CD4-positive, alpha-beta T cell (primary cell): Measurements from ENCODE around the gene CD96. TPM values are rescaled to one million over a fixed set of nuclear protein-coding genes. Genes with fewer than 3 reads are reported as not detected.

Experiments
- ATAC-seq: fragments of 200-7000 bp; cut with Tn5 transposase; one replicate; pipeline ENCODE4 v1.10.0; 2022; ENCODE audit warnings: mild to moderate bottlenecking; ENCODE audit not compliant: poor library complexity
- CTCF ChIA-PET: fragments of 350-600 bp; sonication (Branson Sonifier 250); formaldehyde crosslinking; loops from one replicate; lab custom pipeline; 2021; ENCODE audit warnings: antibody characterized with exemption, inconsistent platforms; lab: Charles Lee
- POLR2A ChIA-PET: fragments of 350-600 bp; sonication (Branson Sonifier 250); formaldehyde crosslinking; loops from one replicate; lab custom pipeline; 2021; ENCODE audit warnings: antibody characterized with exemption, inconsistent platforms; lab: Charles Lee
- DNase-seq, 14 experiments: peaks; one replicate each; pipeline ENCODE4 v3.0.0-alpha.2; 2013 to 2020; ENCODE audit warnings: mixed read lengths in 2 of 14
- H3K27ac ChIP-seq, 2 donors: one replicate each; pipeline versions ENCODE4 v1.5.1 to v1.7.0; 2013; ENCODE audit warnings: low read length in 2 of 2, low read depth in 1 of 2, mild to moderate bottlenecking in 1 of 2
- H3K27me3 ChIP-seq, 2 experiments: 1 replicate in 1 of 2; 2 replicates in 1 of 2; pipeline versions ENCODE4 v1.6.1 to v1.7.0; 2013; ENCODE audit warnings: low read length in 2 of 2, control low read depth in 1 of 2, mild to moderate bottlenecking in 1 of 2, moderate library complexity in 1 of 2; ENCODE audit not compliant: insufficient read depth in 2 of 2, control insufficient read depth in 1 of 2
- H3K36me3 ChIP-seq: one replicate; pipeline ENCODE4 v1.6.1; 2013; ENCODE audit warnings: low read length, control low read depth; ENCODE audit not compliant: insufficient read depth
- H3K4me1 ChIP-seq: one replicate; pipeline ENCODE4 v1.6.1; 2013; ENCODE audit warnings: low read length, control low read depth; ENCODE audit not compliant: insufficient read depth
- H3K4me3 ChIP-seq: one replicate; pipeline ENCODE4 v1.5.1; 2013; ENCODE audit warnings: mild to moderate bottlenecking, low read length, moderate library complexity
- H3K9me3 ChIP-seq, 2 experiments: 1 replicate in 1 of 2; 2 replicates in 1 of 2; pipeline versions ENCODE4 v1.6.1 to v1.7.0; 2013; ENCODE audit warnings: low read length in 2 of 2, mild to moderate bottlenecking in 2 of 2, control low read depth in 1 of 2, moderate library complexity in 1 of 2; ENCODE audit not compliant: control insufficient read depth in 1 of 2, insufficient read depth in 1 of 2
- H3K27ac Mint-ChIP-seq: one replicate; pipeline ENCODE4 v1.8.0; 2020; ENCODE audit warnings: mixed read lengths
- H3K27me3 Mint-ChIP-seq: one replicate; pipeline ENCODE4 v1.8.0; 2021; ENCODE audit warnings: mixed read lengths
- H3K36me3 Mint-ChIP-seq: one replicate; pipeline ENCODE4 v1.8.0; 2021; ENCODE audit warnings: low read depth, mixed read lengths
- H3K4me1 Mint-ChIP-seq: one replicate; pipeline ENCODE4 v1.8.0; 2021; ENCODE audit warnings: low read depth, mixed read lengths
- H3K4me3 Mint-ChIP-seq: one replicate; pipeline ENCODE4 v1.8.0; 2020; ENCODE audit warnings: mild to moderate bottlenecking, mixed read lengths
- H3K9me3 Mint-ChIP-seq: one replicate; pipeline ENCODE4 v1.8.0; 2020; ENCODE audit warnings: mixed read lengths
- CTCF ChIP-seq: fragments of 200-600 bp; IDR thresholded peaks from one replicate; pipeline ENCODE4 v1.8.0; 2022; ENCODE audit warnings: antibody characterized with exemption, mild to moderate bottlenecking
- intact Hi-C, 2 experiments: fragments of 100-400 bp; cut with DNase I in 1 of 2; cut with micrococcal nuclease in 1 of 2; formaldehyde crosslinking; loops; one replicate each; pipeline versions ENCODE4 v1.15.1 to v1.9.0; 2023 to 2025; cut with DNase I, micrococcal nuclease
- total RNA-seq, 174 experiments: library from RNA in 2 of 174; stranded (reverse) in 2 of 174; gene quantifications; one replicate each; pipeline ENCODE4 v1.2.3 and lab custom pipeline; 2021 to 2026

CD96 gene
- total RNA-seq, 2 experiments from 2014 or later: 194 to 205 TPM

- intact Hi-C loops: no loop called here
- Histone ChIP-seq H3K4me3 (no peak overlapping the region), H3K4me1 (peaks cover 20% of the 10 kb centered on the region), H3K9me3 (no peaks in the 10 kb centered on the region), H3K36me3 (peaks cover 64% of the 10 kb centered on the region), H3K27ac (peak overlapping the region in 1 of 2 donors; percentile 16), H3K27me3 (no peaks in the 10 kb centered on the region)
- H3K4me3 Mint-ChIP-seq: no peak overlapping the region
- no peaks in the 10 kb centered on the region for H3K9me3 Mint-ChIP-seq
- ChIA-PET CTCF (interaction anchor here (2.3 kb wide), 1 partner anchor 22 kb away, joined by 12 read pairs; no protein-coding TSS in a partner anchor), POLR2A (interaction anchor here (0.6 kb wide), 1 partner anchor 929 kb away, joined by 3 read pairs; no protein-coding TSS in a partner anchor)
- DNase-seq (no peak), ATAC-seq (no peak)
- H3K4me1 Mint-ChIP-seq: peaks cover 55% of the 10 kb centered on the region
- H3K27ac Mint-ChIP-seq: peak overlapping the region; percentile 78
- no peaks in the 10 kb centered on the region for H3K27me3 Mint-ChIP-seq
- H3K36me3 Mint-ChIP-seq: peaks cover 89% of the 10 kb centered on the region
- no peak for TF ChIP-seq CTCF
Observed at GRCh38 chr3:111594205-111594604, 52.2 kb downstream of the CD96 start.

- DNase-seq: no peak
- Mint-ChIP-seq H3K36me3 (peaks cover 89% of the 10 kb centered on the region), H3K4me1 (peaks cover 51% of the 10 kb centered on the region), H3K27me3 (no peaks in the 10 kb centered on the region), H3K9me3 (no peaks in the 10 kb centered on the region), H3K27ac (peak overlapping the region; percentile 78), H3K4me3 (no peak overlapping the region)
- H3K4me3 ChIP-seq: no peak overlapping the region
- peaks cover 60% of the 10 kb centered on the region for H3K36me3 ChIP-seq
- H3K4me1 ChIP-seq: peaks cover 20% of the 10 kb centered on the region
- ATAC-seq: no peak
- H3K27ac ChIP-seq: peak overlapping the region in 1 of 2 donors; percentile 16
- TF ChIP-seq CTCF: no peak
- no peaks in the 10 kb centered on the region for H3K27me3 ChIP-seq
- H3K9me3 ChIP-seq: no peaks in the 10 kb centered on the region
- intact Hi-C loops: no loop called here
- ChIA-PET POLR2A (interaction anchor here (0.6 to 0.9 kb wide), 2 partner anchors 252 to 929 kb away, joined by 3 read pairs; no protein-coding TSS in a partner anchor), CTCF (interaction anchor here (2.3 kb wide), 1 partner anchor 21 kb away, joined by 12 read pairs; no protein-coding TSS in a partner anchor)
Observed at GRCh38 chr3:111594781-111595180, 52.8 kb downstream of the CD96 start.

- ATAC-seq (no peak), DNase-seq (no peak)
- Mint-ChIP-seq H3K4me3 (no peak within 1 kb of the TSS), H3K4me1 (peaks cover 55% of the 10 kb centered on the region), H3K27ac (peak within 1 kb of the TSS; percentile 78), H3K27me3 (no peaks in the 10 kb centered on the region), H3K36me3 (peaks cover 89% of the 10 kb centered on the region), H3K9me3 (no peaks in the 10 kb centered on the region)
- no peaks in the 10 kb centered on the region for H3K27me3 ChIP-seq
- ChIA-PET CTCF (interaction anchor here (2.3 kb wide), 1 partner anchor 21 kb away, joined by 12 read pairs; no protein-coding TSS in a partner anchor), POLR2A (interaction anchor here (0.9 kb wide), 1 partner anchor 251 kb away, joined by 3 read pairs; no protein-coding TSS in a partner anchor)
- TF ChIP-seq CTCF: no peak
- no peaks in the 10 kb centered on the region for H3K9me3 ChIP-seq
- H3K4me1 ChIP-seq: peaks cover 20% of the 10 kb centered on the region
- intact Hi-C loops: no loop called here
- no peak within 1 kb of the TSS for H3K4me3 ChIP-seq
- H3K36me3 ChIP-seq: peaks cover 61% of the 10 kb centered on the region
- H3K27ac ChIP-seq: peak within 1 kb of the TSS in 1 of 2 donors; percentile 16
Observed at GRCh38 chr3:111595232-111595631, 53.2 kb downstream of the CD96 start, which contains the start of gene ZBED2. Gene ZBED2, minus strand, starts transcription at chr3:111595346. Its CDS starts 1,145 bp downstream, at chr3:111594201.
